SK-N-SH (cell line): ENCODE data around the gene ATG2A. TPM values are rescaled to one million over a fixed set of nuclear protein-coding genes. Genes with fewer than 3 reads are reported as not detected.

Source experiments
- CTCF ChIA-PET: fragments of 300-600, 350-600 bp; formaldehyde crosslinking; extraction: SDS; loops from one replicate; lab custom pipeline; 2021; lab: Yijun Ruan, JAX
- POLR2A ChIA-PET: fragments of 350-600 bp; sonication (Branson Sonifier 250); formaldehyde crosslinking; extraction: SDS; loops from one replicate; lab custom pipeline; 2020; ENCODE audit warnings: antibody characterized with exemption, inconsistent platforms; lab: Yijun Ruan, JAX
- DNase-seq: peaks from one replicate; pipeline ENCODE4 v3.0.0; 2012
- H2AFZ ChIP-seq: fragments of 200-600 bp; sonication (generic); 2 replicates; pipeline ENCODE4 v1.8.1; 2016; ENCODE audit warnings: antibody characterized with exemption, mild to moderate bottlenecking, low read depth
- H3F3A ChIP-seq: fragments of 200-600 bp; sonication (generic); replicated peaks from 2 replicates; pipeline ENCODE3; 2016; ENCODE audit warnings: antibody characterized with exemption, mild to moderate bottlenecking; ENCODE audit not compliant: insufficient read depth
- H3K27ac ChIP-seq, 2 experiments: fragments of 200-500 bp in 1 of 2; fragments of 200-600 bp in 1 of 2; sonication (Bioruptor generic) in 1 of 2; sonication (generic), shearing (Covaris generic) in 1 of 2; 2 replicates each; pipeline versions ENCODE4 v1.5.1 to v1.6.1; 2014 to 2016; ENCODE audit warnings: low read depth in 2 of 2, inconsistent platforms in 1 of 2, low read length in 1 of 2, mild to moderate bottlenecking in 1 of 2, mixed read lengths in 1 of 2
- H3K27me3 ChIP-seq: fragments of 200-600 bp; sonication (generic), shearing (Covaris generic); 2 replicates; pipeline ENCODE4 v1.6.1; 2016; ENCODE audit warnings: mixed run types; ENCODE audit not compliant: insufficient read depth
- H3K36me3 ChIP-seq, 2 experiments: fragments of 200-500 bp in 1 of 2; fragments of 200-600 bp in 1 of 2; sonication (Bioruptor generic) in 1 of 2; sonication (generic) in 1 of 2; replicated peaks in 1 of 2; 2 replicates each; pipeline versions ENCODE3 to v1.5.1; 2014 to 2016; ENCODE audit warnings: low read length in 1 of 2, mild to moderate bottlenecking in 1 of 2; ENCODE audit not compliant: insufficient read depth in 2 of 2, control insufficient read depth in 1 of 2
- H3K4me1 ChIP-seq, 2 experiments: fragments of 200-500 bp in 1 of 2; fragments of 200-600 bp in 1 of 2; sonication (Bioruptor generic) in 1 of 2; sonication (generic), shearing (Covaris generic) in 1 of 2; 2 replicates each; pipeline versions ENCODE4 v1.5.1 to v1.6.1; 2014 to 2016; ENCODE audit warnings: low read depth in 1 of 2, low read length in 1 of 2, mixed run types in 1 of 2; ENCODE audit not compliant: insufficient read depth in 2 of 2, control insufficient read depth in 1 of 2
- H3K4me2 ChIP-seq: fragments of 200-600 bp; sonication (generic), shearing (Covaris generic); 2 replicates; pipeline ENCODE4 v1.6.1; 2017; ENCODE audit warnings: mixed run types
- H3K4me3 ChIP-seq, 2 experiments: fragments of 200-500 bp in 1 of 2; fragments of 200-600 bp in 1 of 2; sonication (Bioruptor generic) in 1 of 2; sonication (generic), shearing (Covaris generic) in 1 of 2; 2 replicates each; pipeline versions ENCODE4 v1.5.1 to v1.8.1; 2014 to 2016; ENCODE audit warnings: low read depth in 2 of 2, inconsistent platforms in 1 of 2, low read length in 1 of 2, mild to moderate bottlenecking in 1 of 2, mixed read lengths in 1 of 2, moderate library complexity in 1 of 2
- H3K79me2 ChIP-seq: fragments of 200-600 bp; sonication (generic); 2 replicates; pipeline ENCODE4 v1.8.1; 2017; ENCODE audit warnings: mild to moderate bottlenecking; ENCODE audit not compliant: insufficient read depth
- H3K9ac ChIP-seq: fragments of 200-600 bp; sonication (generic); 2 replicates; pipeline ENCODE4 v1.6.1; 2017; ENCODE audit warnings: mixed run types
- H3K9me2 ChIP-seq: fragments of 200-600 bp; sonication (generic); 2 replicates; pipeline ENCODE4 v1.6.1; 2017; ENCODE audit warnings: mixed run types
- H3K9me3 ChIP-seq: fragments of 200-600 bp; sonication (generic); 2 replicates; pipeline ENCODE4 v1.6.1; 2017; ENCODE audit warnings: mixed run types, mild to moderate bottlenecking, moderate library complexity
- H4K20me1 ChIP-seq: fragments of 200-600 bp; sonication (generic); 2 replicates; pipeline ENCODE4 v1.6.1; 2017; ENCODE audit warnings: mild to moderate bottlenecking, mixed run types; ENCODE audit not compliant: insufficient read depth
- CTCF ChIP-seq: fragments of 200-600 bp; sonication (generic); IDR thresholded peaks from 2 replicates; pipeline ENCODE4 v1.6.1; 2017; ENCODE audit warnings: antibody characterized with exemption, mild to moderate bottlenecking, moderate library complexity
- EP300 ChIP-seq, 2 experiments: IDR thresholded peaks; 2 replicates each; pipeline versions ENCODE4 v1.4.0 to v1.6.1; 2012; ENCODE audit warnings: borderline replicate concordance in 1 of 2, low read depth in 1 of 2, low read length in 1 of 2
- EZH2phosphoT487 ChIP-seq: fragments of 200-600 bp; sonication (generic); IDR thresholded peaks from 2 replicates; pipeline ENCODE4 v1.6.1; 2017; ENCODE audit warnings: low read depth, mixed run types, mild to moderate bottlenecking, antibody characterized with exemption, moderate library complexity, borderline replicate concordance
- FOSL2 ChIP-seq: IDR thresholded peaks from 2 replicates; pipeline ENCODE4 v1.4.0; 2012; ENCODE audit warnings: low read depth, mild to moderate bottlenecking, moderate library complexity, borderline replicate concordance
- FOXJ3 ChIP-seq: sonication (generic); formaldehyde crosslinking; IDR thresholded peaks from 2 replicates; pipeline ENCODE4 v1.5.1; 2020; ENCODE audit warnings: mild to moderate bottlenecking, missing genetic modification reagents
- GATA2 ChIP-seq: sonication (generic); formaldehyde crosslinking; IDR thresholded peaks from 2 replicates; pipeline ENCODE4 v1.5.0; 2020; ENCODE audit warnings: mild to moderate bottlenecking, missing genetic modification reagents
- MXI1 ChIP-seq: IDR thresholded peaks from 2 replicates; pipeline ENCODE4 v1.6.1; 2012; ENCODE audit warnings: mild to moderate bottlenecking, low read depth, low read length, improper control_type of control experiment
- NRF1 ChIP-seq: IDR thresholded peaks from 2 replicates; pipeline ENCODE4 v1.6.1; 2012; ENCODE audit warnings: low read depth, mild to moderate bottlenecking, low read length
- POLR2AphosphoS5 ChIP-seq: IDR thresholded peaks from 2 replicates; pipeline ENCODE4 v1.6.1; 2012; ENCODE audit warnings: low read depth, low read length
- RFX5 ChIP-seq: IDR thresholded peaks from 2 replicates; pipeline ENCODE4 v1.6.1; 2012; ENCODE audit warnings: mild to moderate bottlenecking, improper control_type of control experiment, low read length
- RXRA ChIP-seq: IDR thresholded peaks from 2 replicates; pipeline ENCODE4 v1.4.0; 2012; ENCODE audit warnings: low read depth, mild to moderate bottlenecking, borderline replicate concordance
- SIN3A ChIP-seq: IDR thresholded peaks from 2 replicates; pipeline ENCODE4 v1.6.1; 2012; ENCODE audit warnings: low read depth, mild to moderate bottlenecking, low read length, moderate library complexity, borderline replicate concordance
- SMC3 ChIP-seq: IDR thresholded peaks from 2 replicates; pipeline ENCODE4 v1.6.1; 2012; ENCODE audit warnings: low read depth, low read length, improper control_type of control experiment
- TEAD4 ChIP-seq: IDR thresholded peaks from 2 replicates; pipeline ENCODE4 v1.4.0; 2012; ENCODE audit warnings: mild to moderate bottlenecking, borderline replicate concordance; ENCODE audit not compliant: insufficient read depth
- WGBS: methylation state at CpG from one replicate; pipeline ENCODE4 v1.1.6; 2017; ENCODE audit warnings: low lambda C conversion rate; 5-methylcytosine and 5-hydroxymethylcytosine counted together
- polyA plus RNA-seq, 3 experiments: library from polyadenylated mRNA; depleted of rRNA; stranded (reverse); fragments of >200 nt; gene quantifications; 2 replicates each; pipeline ENCODE4 v1.2.3, GENCODE V29; 2012
- TF ChIP-seq, protein P1 (sequence below): fragments of 150-350 bp; IDR thresholded peaks from 2 replicates; pipeline ENCODE4 v1.6.1; 2016; ENCODE audit warnings: mild to moderate bottlenecking, low read depth, low read length

ATG2A gene
- polyA plus RNA-seq, 1 of the 3 experiments (the other 2 are of a cell fraction): 7.1 TPM

GRCh38 chr11:64906314-64906635 is 10.7 kb downstream of the ATG2A start:
- POLR2A ChIA-PET: no interaction called here
- peaks cover 0 to 63% of the 10 kb centered on the region in 2 experiments for H3K36me3 ChIP-seq

GRCh38 chr11:64905516-64906313 is 11.3 kb downstream of the ATG2A start:
- ChIA-PET CTCF (interaction anchor here (1.4 to 2.8 kb wide), 3 partner anchors 11 to 28 kb away, joined by 3 to 12 read pairs (median 11); no protein-coding TSS in a partner anchor), POLR2A (no interaction called here)
- H3K27ac ChIP-seq: no peak overlapping the region
- TF ChIP-seq FOSL2: no peak
- TF ChIP-seq EP300 (IDR thresholded peaks at IDR 0.05; ENCODE audit: borderline replicate concordance in 1 of 2, low read depth in 1 of 2, low read length in 1 of 2): no peak
- no peak for TF ChIP-seq SMC3
- TF ChIP-seq CTCF: no peak
- no peak for TF ChIP-seq POLR2AphosphoS5
- TF ChIP-seq NRF1: no peak
- TF ChIP-seq FOXJ3 (CRISPR knock-in tag): no peak
- TF ChIP-seq EZH2phosphoT487: no peak
- no peak for TF ChIP-seq GATA2 (CRISPR knock-in tag)
- no peak for TF ChIP-seq RFX5
- TF ChIP-seq SIN3A: no peak
- no peak for TF ChIP-seq TEAD4
- TF ChIP-seq, all 33 proteins: peak for 0
- no peak overlapping the region for H2AFZ ChIP-seq
- H3F3A ChIP-seq: no peaks in the 10 kb centered on the region
- no peak overlapping the region for H3K4me3 ChIP-seq
- no peaks in the 10 kb centered on the region for H3K4me1 ChIP-seq
- no peak overlapping the region for H3K9ac ChIP-seq
- no peaks in the 10 kb centered on the region for H3K9me3 ChIP-seq
- peaks cover 0 to 57% of the 10 kb centered on the region in 2 experiments for H3K36me3 ChIP-seq
- DNase-seq: no peak
- H3K4me2 ChIP-seq: no peak overlapping the region
- no peaks in the 10 kb centered on the region for H3K9me2 ChIP-seq
- H3K27me3 ChIP-seq: no peaks in the 10 kb centered on the region
- no peaks in the 10 kb centered on the region for H4K20me1 ChIP-seq
- H3K79me2 ChIP-seq: no peaks in the 10 kb centered on the region
- 93% methylated on average over 10 of the region's 25 CpGs for WGBS

More at GRCh38 chr11:64906314-64906635, 10.7 kb downstream of the ATG2A start:
- Histone ChIP-seq H3K4me2 (no peak overlapping the region), H2AFZ (no peak overlapping the region), H3K27me3 (no peaks in the 10 kb centered on the region), H4K20me1 (no peaks in the 10 kb centered on the region), H3K4me3 (no peak overlapping the region), H3K9me3 (no peaks in the 10 kb centered on the region), H3K79me2 (no peaks in the 10 kb centered on the region), H3K27ac (no peak overlapping the region), H3F3A (no peaks in the 10 kb centered on the region), H3K9me2 (no peaks in the 10 kb centered on the region), H3K9ac (no peak overlapping the region), H3K4me1 (no peaks in the 10 kb centered on the region)
- TF ChIP-seq FOXJ3 (CRISPR knock-in tag) (no peak), SIN3A (no peak), SMC3 (no peak), RXRA (no peak), GATA2 (CRISPR knock-in tag) (no peak), MXI1 (no peak), NRF1 (no peak)
- TF ChIP-seq, protein P1, sequence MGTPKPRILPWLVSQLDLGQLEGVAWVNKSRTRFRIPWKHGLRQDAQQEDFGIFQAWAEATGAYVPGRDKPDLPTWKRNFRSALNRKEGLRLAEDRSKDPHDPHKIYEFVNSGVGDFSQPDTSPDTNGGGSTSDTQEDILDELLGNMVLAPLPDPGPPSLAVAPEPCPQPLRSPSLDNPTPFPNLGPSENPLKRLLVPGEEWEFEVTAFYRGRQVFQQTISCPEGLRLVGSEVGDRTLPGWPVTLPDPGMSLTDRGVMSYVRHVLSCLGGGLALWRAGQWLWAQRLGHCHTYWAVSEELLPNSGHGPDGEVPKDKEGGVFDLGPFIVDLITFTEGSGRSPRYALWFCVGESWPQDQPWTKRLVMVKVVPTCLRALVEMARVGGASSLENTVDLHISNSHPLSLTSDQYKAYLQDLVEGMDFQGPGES: no peak
- WGBS: 91% methylated on average over 12 of the region's 13 CpGs
- CTCF ChIA-PET: interaction anchor here (1.4 to 1.9 kb wide), 2 partner anchors 12 to 28 kb away, joined by 3 to 11 read pairs; no protein-coding TSS in a partner anchor
- DNase-seq: no peak
